A549 (cell line): ENCODE results near the gene MIP.

Source experiments
- CHD2 ChIP-seq: fragments of 150-350 bp; IDR thresholded peaks from 2 replicates; pipeline ENCODE4 v1.6.1; 2014; ENCODE audit warnings: low read length; ENCODE audit not compliant: partially characterized antibody
- EHMT2 ChIP-seq: fragments of 200-600 bp; sonication (generic); IDR thresholded peaks from 2 replicates; pipeline ENCODE4 v1.6.1; 2016; ENCODE audit warnings: antibody characterized with exemption, low read depth, mild to moderate bottlenecking, moderate library complexity
- FOSB ChIP-seq: fragments of 250-450 bp; sonication (Bioruptor Pico); IDR thresholded peaks from 2 replicates; pipeline ENCODE4 v1.5.0; 2020; ENCODE audit warnings: mild to moderate bottlenecking, moderate library complexity
- POLR2A ChIP-seq: IDR thresholded peaks from 2 replicates; pipeline ENCODE4 v1.6.1; 2012; ENCODE audit warnings: mild to moderate bottlenecking, low read length
- RFX5 ChIP-seq: fragments of 450-650 bp; IDR thresholded peaks from 2 replicates; pipeline ENCODE4 v1.7.1; 2014; ENCODE audit warnings: antibody characterized with exemption, mild to moderate bottlenecking, moderate library complexity
- SMC3 ChIP-seq: fragments of >200 bp; sonication (Bioruptor Twin); formaldehyde crosslinking; IDR thresholded peaks from 3 replicates; pipeline ENCODE4 v1.6.1; 2018; ENCODE audit warnings: inconsistent platforms
- TF ChIP-seq, protein P1 (sequence below): IDR thresholded peaks from 2 replicates; pipeline ENCODE4 v1.6.1; 2012
- TF ChIP-seq, protein P2 (sequence below): fragments of >200 bp; sonication (Bioruptor Twin); formaldehyde crosslinking; IDR thresholded peaks from 3 replicates; pipeline ENCODE4 v1.5.1; 2016
- TF ChIP-seq, protein P3 (sequence below): fragments of 200-600 bp; sonication (generic); IDR thresholded peaks from 2 replicates; pipeline ENCODE4 v1.6.1; 2016; ENCODE audit warnings: antibody characterized with exemption, mild to moderate bottlenecking, moderate library complexity

DNA sequence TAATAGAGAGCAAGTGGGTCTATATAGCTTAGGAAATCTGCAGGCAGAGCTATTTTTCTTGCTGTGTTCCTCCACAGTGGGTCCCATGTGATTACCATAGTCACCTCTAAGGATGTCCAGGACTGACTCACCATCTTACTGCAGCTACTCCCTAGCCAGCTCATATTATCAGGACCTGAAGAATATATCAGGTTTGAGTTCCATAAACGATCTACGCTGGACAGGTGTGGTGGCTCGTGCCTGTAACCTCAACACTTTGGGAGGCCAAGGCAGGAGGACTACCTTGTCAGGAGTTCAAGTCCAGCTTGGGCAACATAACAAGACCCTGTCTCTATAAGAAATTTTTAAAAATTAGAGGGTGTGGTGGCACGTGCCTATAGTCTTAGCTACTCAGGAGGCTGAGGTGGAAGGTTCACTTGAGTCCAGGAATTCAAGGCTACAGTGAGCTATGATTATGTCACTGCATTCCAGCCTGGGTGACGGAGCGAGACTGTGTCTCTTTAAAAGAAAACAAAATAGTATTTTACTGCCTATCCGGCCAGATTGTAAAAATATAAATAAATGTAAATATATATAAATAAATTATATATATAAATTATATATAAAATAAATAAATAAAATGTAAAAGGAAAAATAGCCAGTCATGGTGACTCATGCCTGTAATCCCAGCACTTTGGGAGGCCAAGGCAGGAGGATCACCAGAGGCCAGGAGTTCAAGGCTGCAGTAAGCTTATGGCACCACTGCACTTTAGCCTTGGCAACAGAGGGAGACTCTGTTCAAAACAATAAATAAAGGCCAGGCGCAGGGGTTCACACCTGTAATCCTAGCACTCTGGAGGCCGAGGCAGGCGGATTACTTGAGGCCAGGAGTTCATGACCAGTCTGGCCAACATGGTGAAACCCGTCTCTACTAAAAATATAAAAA lies 7.0 kb upstream of the MIP start:
- TF ChIP-seq EHMT2 (no peak), CHD2 (no peak), FOSB (CRISPR knock-in tag) (no peak), RFX5 (no peak), POLR2A (no peak), SMC3 (no peak)
- TF ChIP-seq, protein P1, sequence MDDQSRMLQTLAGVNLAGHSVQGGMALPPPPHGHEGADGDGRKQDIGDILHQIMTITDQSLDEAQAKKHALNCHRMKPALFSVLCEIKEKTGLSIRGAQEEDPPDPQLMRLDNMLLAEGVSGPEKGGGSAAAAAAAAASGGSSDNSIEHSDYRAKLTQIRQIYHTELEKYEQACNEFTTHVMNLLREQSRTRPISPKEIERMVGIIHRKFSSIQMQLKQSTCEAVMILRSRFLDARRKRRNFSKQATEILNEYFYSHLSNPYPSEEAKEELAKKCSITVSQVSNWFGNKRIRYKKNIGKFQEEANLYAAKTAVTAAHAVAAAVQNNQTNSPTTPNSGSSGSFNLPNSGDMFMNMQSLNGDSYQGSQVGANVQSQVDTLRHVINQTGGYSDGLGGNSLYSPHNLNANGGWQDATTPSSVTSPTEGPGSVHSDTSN, result no peak
- TF ChIP-seq, protein P2, sequence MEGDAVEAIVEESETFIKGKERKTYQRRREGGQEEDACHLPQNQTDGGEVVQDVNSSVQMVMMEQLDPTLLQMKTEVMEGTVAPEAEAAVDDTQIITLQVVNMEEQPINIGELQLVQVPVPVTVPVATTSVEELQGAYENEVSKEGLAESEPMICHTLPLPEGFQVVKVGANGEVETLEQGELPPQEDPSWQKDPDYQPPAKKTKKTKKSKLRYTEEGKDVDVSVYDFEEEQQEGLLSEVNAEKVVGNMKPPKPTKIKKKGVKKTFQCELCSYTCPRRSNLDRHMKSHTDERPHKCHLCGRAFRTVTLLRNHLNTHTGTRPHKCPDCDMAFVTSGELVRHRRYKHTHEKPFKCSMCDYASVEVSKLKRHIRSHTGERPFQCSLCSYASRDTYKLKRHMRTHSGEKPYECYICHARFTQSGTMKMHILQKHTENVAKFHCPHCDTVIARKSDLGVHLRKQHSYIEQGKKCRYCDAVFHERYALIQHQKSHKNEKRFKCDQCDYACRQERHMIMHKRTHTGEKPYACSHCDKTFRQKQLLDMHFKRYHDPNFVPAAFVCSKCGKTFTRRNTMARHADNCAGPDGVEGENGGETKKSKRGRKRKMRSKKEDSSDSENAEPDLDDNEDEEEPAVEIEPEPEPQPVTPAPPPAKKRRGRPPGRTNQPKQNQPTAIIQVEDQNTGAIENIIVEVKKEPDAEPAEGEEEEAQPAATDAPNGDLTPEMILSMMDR, result no peak
- TF ChIP-seq, protein P3, sequence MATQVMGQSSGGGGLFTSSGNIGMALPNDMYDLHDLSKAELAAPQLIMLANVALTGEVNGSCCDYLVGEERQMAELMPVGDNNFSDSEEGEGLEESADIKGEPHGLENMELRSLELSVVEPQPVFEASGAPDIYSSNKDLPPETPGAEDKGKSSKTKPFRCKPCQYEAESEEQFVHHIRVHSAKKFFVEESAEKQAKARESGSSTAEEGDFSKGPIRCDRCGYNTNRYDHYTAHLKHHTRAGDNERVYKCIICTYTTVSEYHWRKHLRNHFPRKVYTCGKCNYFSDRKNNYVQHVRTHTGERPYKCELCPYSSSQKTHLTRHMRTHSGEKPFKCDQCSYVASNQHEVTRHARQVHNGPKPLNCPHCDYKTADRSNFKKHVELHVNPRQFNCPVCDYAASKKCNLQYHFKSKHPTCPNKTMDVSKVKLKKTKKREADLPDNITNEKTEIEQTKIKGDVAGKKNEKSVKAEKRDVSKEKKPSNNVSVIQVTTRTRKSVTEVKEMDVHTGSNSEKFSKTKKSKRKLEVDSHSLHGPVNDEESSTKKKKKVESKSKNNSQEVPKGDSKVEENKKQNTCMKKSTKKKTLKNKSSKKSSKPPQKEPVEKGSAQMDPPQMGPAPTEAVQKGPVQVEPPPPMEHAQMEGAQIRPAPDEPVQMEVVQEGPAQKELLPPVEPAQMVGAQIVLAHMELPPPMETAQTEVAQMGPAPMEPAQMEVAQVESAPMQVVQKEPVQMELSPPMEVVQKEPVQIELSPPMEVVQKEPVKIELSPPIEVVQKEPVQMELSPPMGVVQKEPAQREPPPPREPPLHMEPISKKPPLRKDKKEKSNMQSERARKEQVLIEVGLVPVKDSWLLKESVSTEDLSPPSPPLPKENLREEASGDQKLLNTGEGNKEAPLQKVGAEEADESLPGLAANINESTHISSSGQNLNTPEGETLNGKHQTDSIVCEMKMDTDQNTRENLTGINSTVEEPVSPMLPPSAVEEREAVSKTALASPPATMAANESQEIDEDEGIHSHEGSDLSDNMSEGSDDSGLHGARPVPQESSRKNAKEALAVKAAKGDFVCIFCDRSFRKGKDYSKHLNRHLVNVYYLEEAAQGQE, result no peak
